NCI-H1694 (cell line): ENCODE results near the gene MYO1D.
"Not testable (repeated sequence)": the region's sequence is repeated elsewhere in the genome, so short reads cannot be mapped to it uniquely, and the experiment has no call there.

Experiments used
- DNase-seq: peaks from one replicate; lab custom pipeline; 2025; lab: John Stamatoyannopoulos, UW

Gene MYO1D

DNA sequence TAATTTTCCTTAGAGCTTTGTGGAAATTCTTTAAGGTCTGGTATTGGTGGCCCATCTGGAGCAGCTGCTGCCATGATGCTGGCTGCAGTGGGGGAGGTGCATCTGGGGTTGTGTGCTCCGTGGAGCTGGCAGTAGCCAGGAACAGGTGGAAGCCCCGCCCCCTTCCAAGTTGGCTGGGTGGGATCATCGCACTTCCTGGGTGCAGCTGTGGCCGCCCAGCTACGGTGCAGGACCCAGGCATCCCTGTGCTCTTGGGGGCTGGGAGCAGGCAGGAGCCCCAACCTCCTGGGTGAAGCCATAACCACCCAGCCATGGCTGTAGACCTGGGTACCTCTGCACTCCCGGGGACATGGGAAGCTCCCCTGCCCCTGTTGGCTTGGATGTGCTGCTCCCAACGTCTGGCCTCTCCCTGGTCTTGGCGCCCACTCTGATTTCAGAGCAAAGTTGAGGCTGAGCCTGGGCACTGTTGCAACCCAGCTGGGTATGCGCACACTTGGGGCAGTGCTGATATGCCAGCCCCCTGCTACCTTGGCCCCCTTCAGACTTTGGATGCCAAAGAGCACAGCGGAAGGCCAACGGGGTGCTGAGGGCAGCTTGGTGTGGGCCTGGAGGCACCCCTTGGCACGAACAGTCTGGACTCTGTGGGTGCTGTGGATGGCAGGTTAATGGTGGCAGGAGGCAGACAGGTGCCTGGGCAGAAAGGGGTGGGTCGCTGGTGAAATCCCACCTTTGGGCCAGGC is 145.2 kb downstream of the MYO1D start:
- DNase-seq = no peak

GRCh38 chr17:32727681-32728080 is 149.2 kb downstream of the MYO1D start:
- no peak for DNase-seq

GRCh38 chr17:32725697-32726096 is 151.2 kb downstream of the MYO1D start:
- DNase-seq = no peak

- no peak for DNase-seq
These were observed 153.5 kb downstream of the MYO1D start for GRCh38 chr17:32723310-32723955.

- no peak for DNase-seq
These were observed 154.2 kb downstream of the MYO1D start for GRCh38 chr17:32722733-32723132.

DNA sequence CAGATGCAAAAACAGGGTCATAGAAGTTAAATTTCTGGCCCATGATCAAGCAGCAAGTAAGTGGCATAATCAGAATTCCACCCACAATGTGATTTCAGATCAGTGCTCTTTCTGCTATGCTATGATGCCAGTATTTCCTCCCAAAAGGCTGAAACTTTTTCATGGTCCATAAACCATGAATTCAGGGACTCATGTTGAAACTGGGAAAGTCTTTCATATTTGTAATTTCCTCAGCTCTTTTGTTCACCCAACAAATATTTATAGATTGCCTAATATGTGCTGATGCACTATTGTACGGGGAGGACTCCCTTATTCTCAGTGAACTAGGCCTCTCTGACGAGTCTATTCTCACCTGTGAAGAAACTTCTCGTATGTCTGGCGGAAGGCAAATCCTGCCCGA is 156.3 kb downstream of the MYO1D start:
- no peak for DNase-seq

GRCh38 chr17:32719689-32720088 is 157.2 kb downstream of the MYO1D start:
- DNase-seq = no peak

GRCh38 chr17:32714922-32715321 is 162.0 kb downstream of the MYO1D start:
- not testable (repeated sequence) for DNase-seq

- not testable (repeated sequence) for DNase-seq
These were observed 162.7 kb downstream of the MYO1D start for GRCh38 chr17:32714206-32714605.

- DNase-seq = no peak
These were observed 163.8 kb downstream of the MYO1D start for GRCh38 chr17:32713081-32713480.

- no peak for DNase-seq
These were observed 167.4 kb downstream of the MYO1D start for GRCh38 chr17:32709562-32709961.

DNA sequence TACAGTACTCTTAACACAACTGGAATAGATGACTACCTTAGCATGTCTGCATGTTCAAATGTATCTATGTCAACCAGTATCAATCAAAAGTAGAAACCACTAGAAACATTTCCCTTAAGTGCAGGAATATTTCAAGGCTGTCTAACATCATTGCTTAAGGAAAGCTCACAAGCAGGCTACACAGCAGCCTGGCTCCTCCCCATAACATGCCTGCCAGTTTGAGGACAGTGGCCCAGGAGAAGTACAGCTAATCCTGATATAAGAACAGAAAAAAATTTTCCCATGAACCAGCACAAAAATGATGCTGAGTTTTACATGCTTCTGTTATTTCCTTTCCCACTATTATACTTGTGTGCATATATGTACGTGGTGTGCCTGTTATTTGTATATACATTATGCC is 175.1 kb downstream of the MYO1D start:
- DNase-seq = no peak

- no peak for DNase-seq
These were observed 177.7 kb downstream of the MYO1D start for GRCh38 chr17:32699247-32699646.

DNA sequence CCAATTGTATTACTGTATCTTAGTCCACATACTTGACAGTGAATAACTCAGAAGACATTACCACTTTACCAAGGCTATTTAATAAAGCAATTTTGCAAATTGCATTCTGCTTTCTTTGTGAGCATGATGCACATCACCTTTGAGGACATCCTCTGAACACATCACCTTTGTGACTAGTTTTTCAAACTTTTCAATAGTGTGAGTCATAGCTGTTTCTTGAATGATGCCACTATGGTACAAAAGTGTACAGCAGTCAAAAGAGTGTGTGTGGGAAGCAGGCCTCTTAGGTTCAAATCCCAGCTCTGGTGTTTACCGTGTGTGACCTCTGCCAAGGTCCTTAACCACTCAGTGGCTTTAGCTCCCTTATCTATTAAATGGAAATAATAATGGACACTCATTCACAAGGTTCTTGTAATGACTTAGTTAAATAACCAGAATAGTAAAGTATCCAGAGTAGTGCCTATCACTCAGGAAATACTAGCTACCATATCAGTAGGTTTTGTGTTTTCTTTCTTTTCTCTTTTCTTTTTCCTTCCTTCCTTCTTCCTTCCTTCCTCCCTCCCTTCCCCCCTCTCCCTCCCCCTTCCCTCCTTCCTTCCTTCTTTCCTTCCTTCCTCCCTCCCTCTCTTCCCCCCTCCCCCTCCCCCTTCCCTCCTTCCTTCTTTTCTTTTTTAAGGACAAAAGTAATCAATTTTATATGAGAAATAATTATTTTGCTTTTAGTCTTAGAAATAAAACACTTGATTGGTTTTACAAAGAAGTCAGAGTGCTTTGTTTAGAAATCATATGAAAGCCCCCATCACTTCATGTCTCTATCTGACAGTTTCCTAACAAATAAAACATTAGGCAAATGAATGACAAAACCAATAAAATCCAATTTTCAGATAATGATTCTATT is 178.9 kb downstream of the MYO1D start:
- no peak for DNase-seq

- DNase-seq = no peak
These were observed 180.5 kb downstream of the MYO1D start for GRCh38 chr17:32696426-32696825.

DNA sequence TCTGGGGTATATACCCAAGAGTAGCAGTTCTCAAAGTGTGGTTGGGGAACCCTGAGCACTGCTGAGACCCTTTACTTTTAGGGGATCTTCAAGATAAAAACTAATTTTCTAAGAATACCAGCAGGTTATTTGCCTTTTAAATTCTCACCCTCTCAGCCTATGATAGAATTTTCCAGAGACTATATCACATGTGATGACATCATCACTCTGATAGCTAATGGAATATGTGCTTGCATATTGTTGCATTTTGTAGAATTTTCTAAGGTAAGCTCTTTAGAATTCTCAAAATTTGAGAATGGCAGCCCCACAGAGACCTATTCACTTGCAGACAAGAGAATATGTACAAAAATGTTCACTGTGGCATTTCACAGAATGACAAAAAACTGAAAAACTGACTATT is 181.1 kb downstream of the MYO1D start:
- no peak for DNase-seq

DNA sequence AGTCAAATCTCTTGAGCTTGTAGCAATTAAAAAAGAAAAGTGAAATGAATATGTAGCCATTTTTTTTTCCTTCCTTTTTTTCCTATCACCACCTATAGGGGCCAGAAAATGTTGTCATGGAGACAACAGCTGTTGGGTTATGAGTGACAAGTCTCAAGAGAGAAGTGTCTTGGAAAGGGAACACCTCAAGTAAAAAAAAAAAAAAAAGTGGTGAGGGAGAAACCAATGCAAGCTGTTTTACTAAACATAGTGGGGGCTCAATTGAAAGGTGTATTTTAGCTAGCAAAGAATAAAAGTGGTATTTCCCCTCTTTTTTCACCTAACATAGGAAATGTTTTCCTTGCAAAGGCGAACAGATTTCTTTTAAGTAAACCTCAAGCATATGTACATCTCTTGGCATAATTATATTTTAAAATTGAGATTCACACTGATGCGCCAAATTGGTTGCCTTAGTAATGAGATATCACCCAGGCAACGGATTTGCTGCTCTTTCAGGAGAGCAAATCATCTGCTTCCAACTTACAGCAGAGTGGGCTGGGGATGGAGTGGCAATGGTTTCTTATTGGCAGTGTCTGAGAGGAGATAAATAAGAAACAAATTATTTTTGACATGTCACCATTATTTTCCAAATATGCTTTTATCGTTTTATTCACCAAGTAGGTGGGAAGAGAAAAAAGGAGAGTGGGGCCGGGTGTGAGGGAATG is 183.6 kb downstream of the MYO1D start:
- no peak for DNase-seq

DNA sequence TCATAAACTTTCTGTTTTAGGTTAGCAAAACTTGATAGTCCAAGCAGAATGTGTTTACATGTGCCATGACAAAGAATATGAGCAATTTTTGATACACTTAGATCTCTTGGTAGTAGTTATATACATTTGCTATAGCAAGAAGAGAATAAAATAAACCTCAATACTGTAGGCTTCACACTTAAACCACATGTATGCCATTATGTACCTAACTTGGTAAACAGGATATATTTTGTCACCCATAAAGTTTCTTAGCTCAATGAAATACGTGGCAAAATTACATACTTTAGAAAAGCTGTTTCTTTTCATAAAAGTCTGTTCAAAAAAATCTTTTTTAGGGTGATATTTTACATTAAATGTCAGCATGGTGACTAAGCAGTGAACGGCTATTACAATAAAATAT is 184.7 kb downstream of the MYO1D start:
- no peak for DNase-seq

DNA sequence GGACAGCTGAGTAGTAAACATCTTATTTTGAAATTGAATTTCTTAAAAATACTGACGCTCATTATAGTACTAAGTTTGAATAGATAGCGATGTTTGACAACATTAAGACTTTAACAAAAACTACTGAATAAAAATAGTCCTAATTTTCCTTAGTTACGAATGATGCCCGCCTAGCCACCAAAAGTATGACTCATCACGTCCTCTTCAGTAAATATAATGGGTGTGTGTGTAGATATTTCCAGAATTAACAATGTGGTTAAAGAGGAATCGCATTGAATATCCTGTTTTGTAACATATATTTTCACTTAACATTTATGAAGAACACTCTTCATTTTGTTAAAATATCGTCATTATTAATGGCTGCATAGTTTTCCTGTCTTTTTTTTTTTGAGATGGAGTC is 187.6 kb downstream of the MYO1D start:
- no peak for DNase-seq

GRCh38 chr17:32688221-32688620 is 188.7 kb downstream of the MYO1D start:
- no peak for DNase-seq

DNA sequence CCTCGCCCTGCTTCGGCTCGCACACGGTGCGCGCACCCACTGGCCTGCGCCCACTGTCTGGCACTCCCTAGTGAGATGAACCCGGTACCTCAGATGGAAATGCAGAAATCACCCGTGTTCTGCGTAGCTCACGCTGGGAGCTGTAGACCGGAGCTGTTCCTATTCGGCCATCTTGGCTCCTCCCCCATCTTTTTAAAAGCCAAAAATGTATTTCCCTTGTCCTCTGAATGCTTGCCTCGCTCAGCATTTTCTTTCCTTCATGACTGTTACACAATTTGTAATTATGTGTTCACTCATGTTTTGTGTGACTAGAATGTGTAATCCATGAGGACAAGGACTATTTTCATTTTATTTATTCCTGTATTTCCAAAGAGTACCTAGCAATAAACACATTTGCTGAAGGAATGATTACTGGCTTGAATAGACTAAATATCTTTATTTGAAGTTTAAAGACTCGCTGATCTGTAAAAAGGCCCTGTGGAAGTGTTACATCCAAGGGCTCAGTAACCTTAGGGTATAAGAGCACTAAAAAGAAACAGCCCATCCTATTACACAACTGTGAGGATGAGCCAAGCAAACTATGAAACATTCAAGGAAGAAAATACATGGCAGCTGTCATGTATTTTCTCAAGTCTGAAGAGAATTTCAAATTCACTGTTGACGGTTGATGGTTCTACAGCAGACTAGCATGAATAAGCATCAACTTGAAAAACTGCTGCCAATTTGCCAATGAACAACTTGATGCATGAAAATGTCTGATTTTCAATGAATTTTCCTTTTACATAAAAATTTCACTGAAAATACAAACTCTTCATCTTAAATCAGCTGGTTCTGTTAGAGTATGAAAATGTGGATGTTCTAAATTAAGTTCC is 192.6 kb downstream of the MYO1D start:
- DNase-seq = no peak
